ENCODE results near the gene CASP8AP2. TPM values are rescaled to one million over a fixed set of nuclear protein-coding genes. Genes with fewer than 3 reads are reported as not detected.

The CASP8AP2 gene
- total and polyA plus RNA-seq, 2 of the 13 experiments (the other 11 are each of a cell fraction or from before 2014, with no cell fraction given), result 5.7 to 13.5 TPM

DNA sequence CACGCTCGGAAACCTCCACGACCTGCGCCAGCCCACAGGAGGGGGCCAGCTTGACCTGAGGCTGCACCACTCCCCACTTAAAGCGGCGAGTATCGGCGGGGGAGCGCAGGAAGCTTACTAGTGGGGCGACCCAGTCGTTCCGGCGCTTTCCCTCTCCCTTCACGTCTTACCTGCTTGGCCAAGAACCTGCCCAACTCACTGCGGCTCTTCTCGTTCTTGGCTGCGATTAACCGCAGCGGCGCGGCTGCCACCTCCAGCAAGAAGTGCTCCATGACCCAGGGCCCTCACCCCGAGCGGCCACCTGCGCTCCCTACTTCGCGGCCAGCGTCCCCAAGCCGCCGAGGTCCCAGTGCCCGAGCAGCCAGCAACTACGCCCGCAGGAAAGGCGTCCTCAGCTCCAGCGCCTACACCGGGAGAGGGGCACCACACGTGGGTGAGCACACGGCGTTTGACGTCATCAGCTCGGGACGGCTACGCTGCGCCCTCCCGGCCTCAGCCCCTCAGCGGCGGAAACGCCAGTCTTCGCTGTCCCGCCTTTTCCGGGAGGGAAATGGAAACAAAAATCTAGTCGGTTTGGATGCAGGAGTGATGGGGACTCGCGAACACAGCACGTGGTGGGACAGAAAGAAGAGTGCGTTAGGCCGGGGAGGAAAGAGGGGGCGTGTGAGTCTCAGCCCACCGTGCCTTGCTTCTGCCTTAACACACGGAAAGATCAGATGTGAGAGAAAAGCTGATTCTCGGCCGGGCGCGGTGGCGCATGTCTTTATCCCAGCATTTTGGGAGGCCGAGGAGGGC lies 10.1 kb upstream of the CASP8AP2 start, which contains the start of gene MDN1 (continued):
- TF ChIP-seq, protein P1, sequence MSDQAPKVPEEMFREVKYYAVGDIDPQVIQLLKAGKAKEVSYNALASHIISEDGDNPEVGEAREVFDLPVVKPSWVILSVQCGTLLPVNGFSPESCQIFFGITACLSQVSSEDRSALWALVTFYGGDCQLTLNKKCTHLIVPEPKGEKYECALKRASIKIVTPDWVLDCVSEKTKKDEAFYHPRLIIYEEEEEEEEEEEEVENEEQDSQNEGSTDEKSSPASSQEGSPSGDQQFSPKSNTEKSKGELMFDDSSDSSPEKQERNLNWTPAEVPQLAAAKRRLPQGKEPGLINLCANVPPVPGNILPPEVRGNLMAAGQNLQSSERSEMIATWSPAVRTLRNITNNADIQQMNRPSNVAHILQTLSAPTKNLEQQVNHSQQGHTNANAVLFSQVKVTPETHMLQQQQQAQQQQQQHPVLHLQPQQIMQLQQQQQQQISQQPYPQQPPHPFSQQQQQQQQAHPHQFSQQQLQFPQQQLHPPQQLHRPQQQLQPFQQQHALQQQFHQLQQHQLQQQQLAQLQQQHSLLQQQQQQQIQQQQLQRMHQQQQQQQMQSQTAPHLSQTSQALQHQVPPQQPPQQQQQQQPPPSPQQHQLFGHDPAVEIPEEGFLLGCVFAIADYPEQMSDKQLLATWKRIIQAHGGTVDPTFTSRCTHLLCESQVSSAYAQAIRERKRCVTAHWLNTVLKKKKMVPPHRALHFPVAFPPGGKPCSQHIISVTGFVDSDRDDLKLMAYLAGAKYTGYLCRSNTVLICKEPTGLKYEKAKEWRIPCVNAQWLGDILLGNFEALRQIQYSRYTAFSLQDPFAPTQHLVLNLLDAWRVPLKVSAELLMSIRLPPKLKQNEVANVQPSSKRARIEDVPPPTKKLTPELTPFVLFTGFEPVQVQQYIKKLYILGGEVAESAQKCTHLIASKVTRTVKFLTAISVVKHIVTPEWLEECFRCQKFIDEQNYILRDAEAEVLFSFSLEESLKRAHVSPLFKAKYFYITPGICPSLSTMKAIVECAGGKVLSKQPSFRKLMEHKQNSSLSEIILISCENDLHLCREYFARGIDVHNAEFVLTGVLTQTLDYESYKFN (CRISPR knock-in tag; conservative IDR thresholded peaks at IDR 0.05), result peak; percentile 65
- TF ChIP-seq, protein P2, sequence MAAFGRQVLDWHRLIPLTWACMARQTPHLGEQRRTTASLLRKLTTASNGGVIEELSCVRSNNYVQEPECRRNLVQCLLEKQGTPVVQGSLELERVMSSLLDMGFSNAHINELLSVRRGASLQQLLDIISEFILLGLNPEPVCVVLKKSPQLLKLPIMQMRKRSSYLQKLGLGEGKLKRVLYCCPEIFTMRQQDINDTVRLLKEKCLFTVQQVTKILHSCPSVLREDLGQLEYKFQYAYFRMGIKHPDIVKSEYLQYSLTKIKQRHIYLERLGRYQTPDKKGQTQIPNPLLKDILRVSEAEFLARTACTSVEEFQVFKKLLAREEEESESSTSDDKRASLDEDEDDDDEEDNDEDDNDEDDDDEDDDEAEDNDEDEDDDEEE (CRISPR knock-in tag; IDR thresholded peaks at IDR 0.05), result peak; percentile 33; the same call in 1 of the 2 replicates
- TF ChIP-seq XRCC5 (optimal IDR thresholded peaks at IDR 0.05; ENCODE audit: low read length) (peak; percentile 42), MAZ (IDR thresholded peaks at IDR 0.05; ENCODE audit: borderline replicate concordance, low read depth, low read length) (peak; percentile 71), MAZ (CRISPR knock-in tag; IDR thresholded peaks at IDR 0.05; ENCODE audit: low read depth) (peak; percentile 94), PAWR (CRISPR knock-in tag; IDR thresholded peaks at IDR 0.05; ENCODE audit: borderline replicate concordance) (no peak), NR3C1 (CRISPR knock-in tag; IDR thresholded peaks at IDR 0.05) (no peak), POLR2AphosphoS2 (IDR thresholded peaks at IDR 0.05; ENCODE audit: low read depth, low read length) (no peak), ZNF678 (CRISPR knock-in tag; IDR thresholded peaks at IDR 0.05) (0 out of 2 replicates have a peak, but pooled peaks have one; percentile 82)
- TF ChIP-seq, protein P3, sequence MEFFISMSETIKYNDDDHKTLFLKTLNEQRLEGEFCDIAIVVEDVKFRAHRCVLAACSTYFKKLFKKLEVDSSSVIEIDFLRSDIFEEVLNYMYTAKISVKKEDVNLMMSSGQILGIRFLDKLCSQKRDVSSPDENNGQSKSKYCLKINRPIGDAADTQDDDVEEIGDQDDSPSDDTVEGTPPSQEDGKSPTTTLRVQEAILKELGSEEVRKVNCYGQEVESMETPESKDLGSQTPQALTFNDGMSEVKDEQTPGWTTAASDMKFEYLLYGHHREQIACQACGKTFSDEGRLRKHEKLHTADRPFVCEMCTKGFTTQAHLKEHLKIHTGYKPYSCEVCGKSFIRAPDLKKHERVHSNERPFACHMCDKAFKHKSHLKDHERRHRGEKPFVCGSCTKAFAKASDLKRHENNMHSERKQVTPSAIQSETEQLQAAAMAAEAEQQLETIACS (CRISPR knock-in tag; IDR thresholded peaks at IDR 0.05), result no peak
- TF ChIP-seq, protein P4, sequence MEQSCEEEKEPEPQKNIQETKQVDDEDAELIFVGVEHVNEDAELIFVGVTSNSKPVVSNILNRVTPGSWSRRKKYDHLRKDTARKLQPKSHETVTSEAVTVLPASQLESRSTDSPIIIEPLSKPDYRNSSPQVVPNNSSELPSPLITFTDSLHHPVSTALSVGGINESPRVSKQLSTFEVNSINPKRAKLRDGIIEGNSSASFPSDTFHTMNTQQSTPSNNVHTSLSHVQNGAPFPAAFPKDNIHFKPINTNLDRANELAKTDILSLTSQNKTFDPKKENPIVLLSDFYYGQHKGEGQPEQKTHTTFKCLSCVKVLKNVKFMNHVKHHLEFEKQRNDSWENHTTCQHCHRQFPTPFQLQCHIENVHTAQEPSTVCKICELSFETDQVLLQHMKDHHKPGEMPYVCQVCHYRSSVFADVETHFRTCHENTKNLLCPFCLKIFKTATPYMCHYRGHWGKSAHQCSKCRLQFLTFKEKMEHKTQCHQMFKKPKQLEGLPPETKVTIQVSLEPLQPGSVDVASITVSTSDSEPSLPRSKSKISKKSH (CRISPR knock-in tag; IDR thresholded peaks at IDR 0.05; ENCODE audit: borderline replicate concordance), result no peak; the same call in 1 of the 2 replicates
- TF ChIP-seq, protein P5, sequence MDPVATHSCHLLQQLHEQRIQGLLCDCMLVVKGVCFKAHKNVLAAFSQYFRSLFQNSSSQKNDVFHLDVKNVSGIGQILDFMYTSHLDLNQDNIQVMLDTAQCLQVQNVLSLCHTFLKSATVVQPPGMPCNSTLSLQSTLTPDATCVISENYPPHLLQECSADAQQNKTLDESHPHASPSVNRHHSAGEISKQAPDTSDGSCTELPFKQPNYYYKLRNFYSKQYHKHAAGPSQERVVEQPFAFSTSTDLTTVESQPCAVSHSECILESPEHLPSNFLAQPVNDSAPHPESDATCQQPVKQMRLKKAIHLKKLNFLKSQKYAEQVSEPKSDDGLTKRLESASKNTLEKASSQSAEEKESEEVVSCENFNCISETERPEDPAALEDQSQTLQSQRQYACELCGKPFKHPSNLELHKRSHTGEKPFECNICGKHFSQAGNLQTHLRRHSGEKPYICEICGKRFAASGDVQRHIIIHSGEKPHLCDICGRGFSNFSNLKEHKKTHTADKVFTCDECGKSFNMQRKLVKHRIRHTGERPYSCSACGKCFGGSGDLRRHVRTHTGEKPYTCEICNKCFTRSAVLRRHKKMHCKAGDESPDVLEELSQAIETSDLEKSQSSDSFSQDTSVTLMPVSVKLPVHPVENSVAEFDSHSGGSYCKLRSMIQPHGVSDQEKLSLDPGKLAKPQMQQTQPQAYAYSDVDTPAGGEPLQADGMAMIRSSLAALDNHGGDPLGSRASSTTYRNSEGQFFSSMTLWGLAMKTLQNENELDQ (CRISPR knock-in tag; IDR thresholded peaks at IDR 0.05; ENCODE audit: borderline replicate concordance), result no peak
- TF ChIP-seq, protein P6, sequence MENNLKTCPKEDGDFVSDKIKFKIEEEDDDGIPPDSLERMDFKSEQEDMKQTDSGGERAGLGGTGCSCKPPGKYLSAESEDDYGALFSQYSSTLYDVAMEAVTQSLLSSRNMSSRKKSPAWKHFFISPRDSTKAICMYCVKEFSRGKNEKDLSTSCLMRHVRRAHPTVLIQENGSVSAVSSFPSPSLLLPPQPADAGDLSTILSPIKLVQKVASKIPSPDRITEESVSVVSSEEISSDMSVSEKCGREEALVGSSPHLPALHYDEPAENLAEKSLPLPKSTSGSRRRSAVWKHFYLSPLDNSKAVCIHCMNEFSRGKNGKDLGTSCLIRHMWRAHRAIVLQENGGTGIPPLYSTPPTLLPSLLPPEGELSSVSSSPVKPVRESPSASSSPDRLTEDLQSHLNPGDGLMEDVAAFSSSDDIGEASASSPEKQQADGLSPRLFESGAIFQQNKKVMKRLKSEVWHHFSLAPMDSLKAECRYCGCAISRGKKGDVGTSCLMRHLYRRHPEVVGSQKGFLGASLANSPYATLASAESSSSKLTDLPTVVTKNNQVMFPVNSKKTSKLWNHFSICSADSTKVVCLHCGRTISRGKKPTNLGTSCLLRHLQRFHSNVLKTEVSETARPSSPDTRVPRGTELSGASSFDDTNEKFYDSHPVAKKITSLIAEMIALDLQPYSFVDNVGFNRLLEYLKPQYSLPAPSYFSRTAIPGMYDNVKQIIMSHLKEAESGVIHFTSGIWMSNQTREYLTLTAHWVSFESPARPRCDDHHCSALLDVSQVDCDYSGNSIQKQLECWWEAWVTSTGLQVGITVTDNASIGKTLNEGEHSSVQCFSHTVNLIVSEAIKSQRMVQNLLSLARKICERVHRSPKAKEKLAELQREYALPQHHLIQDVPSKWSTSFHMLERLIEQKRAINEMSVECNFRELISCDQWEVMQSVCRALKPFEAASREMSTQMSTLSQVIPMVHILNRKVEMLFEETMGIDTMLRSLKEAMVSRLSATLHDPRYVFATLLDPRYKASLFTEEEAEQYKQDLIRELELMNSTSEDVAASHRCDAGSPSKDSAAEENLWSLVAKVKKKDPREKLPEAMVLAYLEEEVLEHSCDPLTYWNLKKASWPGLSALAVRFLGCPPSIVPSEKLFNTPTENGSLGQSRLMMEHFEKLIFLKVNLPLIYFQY (CRISPR knock-in tag; IDR thresholded peaks at IDR 0.05; ENCODE audit: borderline replicate concordance), result 0 out of 2 replicates have a peak, but pooled peaks have one; percentile 25

Measured in HepG2 (cell line).